Measurements from ENCODE around the gene STK4. TPM values are rescaled to one million over a fixed set of nuclear protein-coding genes. Genes with fewer than 3 reads are reported as not detected.

Gene STK4
- total RNA-seq, 1 experiment from 2014 or later, result 41.2 TPM

DNA sequence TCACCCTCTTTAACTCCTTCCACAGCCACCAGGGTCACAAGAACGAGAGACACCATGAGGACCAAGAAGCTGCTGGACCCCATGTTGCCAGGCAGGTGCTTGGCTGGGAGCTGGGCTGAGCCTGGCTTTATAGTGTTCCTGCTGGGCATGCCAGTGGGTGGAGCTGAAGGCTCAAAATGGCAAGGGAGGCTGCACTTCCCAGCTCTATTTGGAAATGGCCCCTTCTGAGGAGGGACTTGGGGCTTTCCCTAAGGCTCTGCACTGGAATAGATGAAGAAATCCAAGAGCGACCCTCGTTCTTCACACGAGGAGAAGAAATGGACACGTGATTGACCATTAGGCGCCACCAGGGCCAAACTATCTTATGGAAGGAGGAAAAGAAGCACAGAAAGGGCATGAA is 158.1 kb downstream of the STK4 start, which contains the start of gene WFDC12:
Gene WFDC12, minus strand, starts transcription at position 101 of the 400 bp plus-strand sequence. Its CDS starts 18 bp downstream, at position 83.
- Mint-ChIP-seq H3K4me1 (no peaks in the 10 kb centered on the region), H3K9me3 (peaks cover 7% of the 10 kb centered on the region; the same call in 1 of the 2 replicates), H3K27ac (no peak within 1 kb of the TSS), H3K36me3 (no peaks in the 10 kb centered on the region), H3K4me3 (no peak within 1 kb of the TSS), H3K27me3 (ENCODE audit: low read depth) (peaks cover 37% of the 10 kb centered on the region)
- ATAC-seq (no peak), DNase-seq (ENCODE audit: low spot score) (no peak)
- TF ChIP-seq MXD4 (CRISPR knock-in tag; IDR thresholded peaks at IDR 0.05; ENCODE audit: borderline replicate concordance) (no peak), NFATC4 (CRISPR knock-in tag; IDR thresholded peaks at IDR 0.05) (no peak), ZNF232 (CRISPR knock-in tag; IDR thresholded peaks at IDR 0.05) (no peak), MYBL2 (CRISPR knock-in tag; IDR thresholded peaks at IDR 0.05) (no peak), KAT7 (CRISPR knock-in tag; IDR thresholded peaks at IDR 0.05; ENCODE audit: borderline replicate concordance) (no peak)
- TF ChIP-seq, protein P1, sequence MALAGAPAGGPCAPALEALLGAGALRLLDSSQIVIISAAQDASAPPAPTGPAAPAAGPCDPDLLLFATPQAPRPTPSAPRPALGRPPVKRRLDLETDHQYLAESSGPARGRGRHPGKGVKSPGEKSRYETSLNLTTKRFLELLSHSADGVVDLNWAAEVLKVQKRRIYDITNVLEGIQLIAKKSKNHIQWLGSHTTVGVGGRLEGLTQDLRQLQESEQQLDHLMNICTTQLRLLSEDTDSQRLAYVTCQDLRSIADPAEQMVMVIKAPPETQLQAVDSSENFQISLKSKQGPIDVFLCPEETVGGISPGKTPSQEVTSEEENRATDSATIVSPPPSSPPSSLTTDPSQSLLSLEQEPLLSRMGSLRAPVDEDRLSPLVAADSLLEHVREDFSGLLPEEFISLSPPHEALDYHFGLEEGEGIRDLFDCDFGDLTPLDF (CRISPR knock-in tag; IDR thresholded peaks at IDR 0.05), result no peak
- TF ChIP-seq, protein P2, sequence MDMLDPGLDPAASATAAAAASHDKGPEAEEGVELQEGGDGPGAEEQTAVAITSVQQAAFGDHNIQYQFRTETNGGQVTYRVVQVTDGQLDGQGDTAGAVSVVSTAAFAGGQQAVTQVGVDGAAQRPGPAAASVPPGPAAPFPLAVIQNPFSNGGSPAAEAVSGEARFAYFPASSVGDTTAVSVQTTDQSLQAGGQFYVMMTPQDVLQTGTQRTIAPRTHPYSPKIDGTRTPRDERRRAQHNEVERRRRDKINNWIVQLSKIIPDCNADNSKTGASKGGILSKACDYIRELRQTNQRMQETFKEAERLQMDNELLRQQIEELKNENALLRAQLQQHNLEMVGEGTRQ (CRISPR knock-in tag; IDR thresholded peaks at IDR 0.05), result no peak
- TF ChIP-seq, protein P3, sequence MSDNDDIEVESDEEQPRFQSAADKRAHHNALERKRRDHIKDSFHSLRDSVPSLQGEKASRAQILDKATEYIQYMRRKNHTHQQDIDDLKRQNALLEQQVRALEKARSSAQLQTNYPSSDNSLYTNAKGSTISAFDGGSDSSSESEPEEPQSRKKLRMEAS (CRISPR knock-in tag; IDR thresholded peaks at IDR 0.05), result no peak
- TF ChIP-seq, protein P4, sequence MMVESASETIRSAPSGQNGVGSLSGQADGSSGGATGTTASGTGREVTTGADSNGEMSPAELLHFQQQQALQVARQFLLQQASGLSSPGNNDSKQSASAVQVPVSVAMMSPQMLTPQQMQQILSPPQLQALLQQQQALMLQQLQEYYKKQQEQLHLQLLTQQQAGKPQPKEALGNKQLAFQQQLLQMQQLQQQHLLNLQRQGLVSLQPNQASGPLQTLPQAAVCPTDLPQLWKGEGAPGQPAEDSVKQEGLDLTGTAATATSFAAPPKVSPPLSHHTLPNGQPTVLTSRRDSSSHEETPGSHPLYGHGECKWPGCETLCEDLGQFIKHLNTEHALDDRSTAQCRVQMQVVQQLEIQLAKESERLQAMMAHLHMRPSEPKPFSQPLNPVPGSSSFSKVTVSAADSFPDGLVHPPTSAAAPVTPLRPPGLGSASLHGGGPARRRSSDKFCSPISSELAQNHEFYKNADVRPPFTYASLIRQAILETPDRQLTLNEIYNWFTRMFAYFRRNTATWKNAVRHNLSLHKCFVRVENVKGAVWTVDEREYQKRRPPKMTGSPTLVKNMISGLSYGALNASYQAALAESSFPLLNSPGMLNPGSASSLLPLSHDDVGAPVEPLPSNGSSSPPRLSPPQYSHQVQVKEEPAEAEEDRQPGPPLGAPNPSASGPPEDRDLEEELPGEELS (CRISPR knock-in tag; IDR thresholded peaks at IDR 0.05), result no peak
- TF ChIP-seq, protein P5, sequence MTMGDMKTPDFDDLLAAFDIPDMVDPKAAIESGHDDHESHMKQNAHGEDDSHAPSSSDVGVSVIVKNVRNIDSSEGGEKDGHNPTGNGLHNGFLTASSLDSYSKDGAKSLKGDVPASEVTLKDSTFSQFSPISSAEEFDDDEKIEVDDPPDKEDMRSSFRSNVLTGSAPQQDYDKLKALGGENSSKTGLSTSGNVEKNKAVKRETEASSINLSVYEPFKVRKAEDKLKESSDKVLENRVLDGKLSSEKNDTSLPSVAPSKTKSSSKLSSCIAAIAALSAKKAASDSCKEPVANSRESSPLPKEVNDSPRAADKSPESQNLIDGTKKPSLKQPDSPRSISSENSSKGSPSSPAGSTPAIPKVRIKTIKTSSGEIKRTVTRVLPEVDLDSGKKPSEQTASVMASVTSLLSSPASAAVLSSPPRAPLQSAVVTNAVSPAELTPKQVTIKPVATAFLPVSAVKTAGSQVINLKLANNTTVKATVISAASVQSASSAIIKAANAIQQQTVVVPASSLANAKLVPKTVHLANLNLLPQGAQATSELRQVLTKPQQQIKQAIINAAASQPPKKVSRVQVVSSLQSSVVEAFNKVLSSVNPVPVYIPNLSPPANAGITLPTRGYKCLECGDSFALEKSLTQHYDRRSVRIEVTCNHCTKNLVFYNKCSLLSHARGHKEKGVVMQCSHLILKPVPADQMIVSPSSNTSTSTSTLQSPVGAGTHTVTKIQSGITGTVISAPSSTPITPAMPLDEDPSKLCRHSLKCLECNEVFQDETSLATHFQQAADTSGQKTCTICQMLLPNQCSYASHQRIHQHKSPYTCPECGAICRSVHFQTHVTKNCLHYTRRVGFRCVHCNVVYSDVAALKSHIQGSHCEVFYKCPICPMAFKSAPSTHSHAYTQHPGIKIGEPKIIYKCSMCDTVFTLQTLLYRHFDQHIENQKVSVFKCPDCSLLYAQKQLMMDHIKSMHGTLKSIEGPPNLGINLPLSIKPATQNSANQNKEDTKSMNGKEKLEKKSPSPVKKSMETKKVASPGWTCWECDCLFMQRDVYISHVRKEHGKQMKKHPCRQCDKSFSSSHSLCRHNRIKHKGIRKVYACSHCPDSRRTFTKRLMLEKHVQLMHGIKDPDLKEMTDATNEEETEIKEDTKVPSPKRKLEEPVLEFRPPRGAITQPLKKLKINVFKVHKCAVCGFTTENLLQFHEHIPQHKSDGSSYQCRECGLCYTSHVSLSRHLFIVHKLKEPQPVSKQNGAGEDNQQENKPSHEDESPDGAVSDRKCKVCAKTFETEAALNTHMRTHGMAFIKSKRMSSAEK (CRISPR knock-in tag; IDR thresholded peaks at IDR 0.05; ENCODE audit: borderline replicate concordance), result no peak
- TF ChIP-seq, protein P6, sequence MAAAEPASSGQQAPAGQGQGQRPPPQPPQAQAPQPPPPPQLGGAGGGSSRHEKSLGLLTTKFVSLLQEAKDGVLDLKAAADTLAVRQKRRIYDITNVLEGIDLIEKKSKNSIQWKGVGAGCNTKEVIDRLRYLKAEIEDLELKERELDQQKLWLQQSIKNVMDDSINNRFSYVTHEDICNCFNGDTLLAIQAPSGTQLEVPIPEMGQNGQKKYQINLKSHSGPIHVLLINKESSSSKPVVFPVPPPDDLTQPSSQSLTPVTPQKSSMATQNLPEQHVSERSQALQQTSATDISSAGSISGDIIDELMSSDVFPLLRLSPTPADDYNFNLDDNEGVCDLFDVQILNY (CRISPR knock-in tag; IDR thresholded peaks at IDR 0.05), result no peak
- CTCF ChIA-PET, result interaction anchor here (0.9 to 1.9 kb wide), 3 partner anchors 14 to 105 kb away, joined by 3 to 6 read pairs (median 6); no protein-coding TSS in a partner anchor
- POLR2A ChIA-PET, result interaction anchor here (0.6 kb wide), 1 partner anchor 498 kb away, joined by 3 read pairs; no protein-coding TSS in a partner anchor

DNA sequence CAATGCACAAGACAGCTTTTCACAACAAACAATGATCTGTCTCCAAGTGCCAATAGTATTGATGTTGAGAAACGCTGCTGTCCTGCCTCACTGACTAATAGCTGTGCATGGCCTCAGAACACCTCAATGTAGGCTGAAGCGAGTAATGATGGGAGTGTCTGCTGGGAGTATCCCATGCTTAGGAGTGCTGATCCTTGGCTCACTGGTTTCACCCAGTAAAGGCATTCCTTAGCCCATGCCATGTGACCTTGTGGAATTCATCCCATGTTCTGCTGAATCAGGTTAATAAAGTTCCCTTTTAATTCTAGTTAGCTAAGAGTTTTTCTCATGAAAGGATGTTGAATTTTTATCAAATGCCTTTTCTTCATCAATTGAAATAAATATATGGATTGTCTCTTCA is 161.8 kb downstream of the STK4 start:
- H3K27ac Mint-ChIP-seq, result no peak overlapping the region
- H3K27me3 Mint-ChIP-seq (ENCODE audit: low read depth), result peaks cover 37% of the 10 kb centered on the region
- peaks cover 7% of the 10 kb centered on the region; the same call in 1 of the 2 replicates for H3K9me3 Mint-ChIP-seq
- no peaks in the 10 kb centered on the region for H3K4me1 Mint-ChIP-seq
- CTCF ChIA-PET, result interaction anchor here (2.0 to 2.1 kb wide), 2 partner anchors 11 to 101 kb away, joined by 6 to 11 read pairs; no protein-coding TSS in a partner anchor
- POLR2A ChIA-PET, result no interaction called here
- ATAC-seq (no peak), DNase-seq (ENCODE audit: low spot score) (no peak)
- no peaks in the 10 kb centered on the region for H3K36me3 Mint-ChIP-seq
- H3K4me3 Mint-ChIP-seq, result no peak overlapping the region
- TF ChIP-seq, protein P7, sequence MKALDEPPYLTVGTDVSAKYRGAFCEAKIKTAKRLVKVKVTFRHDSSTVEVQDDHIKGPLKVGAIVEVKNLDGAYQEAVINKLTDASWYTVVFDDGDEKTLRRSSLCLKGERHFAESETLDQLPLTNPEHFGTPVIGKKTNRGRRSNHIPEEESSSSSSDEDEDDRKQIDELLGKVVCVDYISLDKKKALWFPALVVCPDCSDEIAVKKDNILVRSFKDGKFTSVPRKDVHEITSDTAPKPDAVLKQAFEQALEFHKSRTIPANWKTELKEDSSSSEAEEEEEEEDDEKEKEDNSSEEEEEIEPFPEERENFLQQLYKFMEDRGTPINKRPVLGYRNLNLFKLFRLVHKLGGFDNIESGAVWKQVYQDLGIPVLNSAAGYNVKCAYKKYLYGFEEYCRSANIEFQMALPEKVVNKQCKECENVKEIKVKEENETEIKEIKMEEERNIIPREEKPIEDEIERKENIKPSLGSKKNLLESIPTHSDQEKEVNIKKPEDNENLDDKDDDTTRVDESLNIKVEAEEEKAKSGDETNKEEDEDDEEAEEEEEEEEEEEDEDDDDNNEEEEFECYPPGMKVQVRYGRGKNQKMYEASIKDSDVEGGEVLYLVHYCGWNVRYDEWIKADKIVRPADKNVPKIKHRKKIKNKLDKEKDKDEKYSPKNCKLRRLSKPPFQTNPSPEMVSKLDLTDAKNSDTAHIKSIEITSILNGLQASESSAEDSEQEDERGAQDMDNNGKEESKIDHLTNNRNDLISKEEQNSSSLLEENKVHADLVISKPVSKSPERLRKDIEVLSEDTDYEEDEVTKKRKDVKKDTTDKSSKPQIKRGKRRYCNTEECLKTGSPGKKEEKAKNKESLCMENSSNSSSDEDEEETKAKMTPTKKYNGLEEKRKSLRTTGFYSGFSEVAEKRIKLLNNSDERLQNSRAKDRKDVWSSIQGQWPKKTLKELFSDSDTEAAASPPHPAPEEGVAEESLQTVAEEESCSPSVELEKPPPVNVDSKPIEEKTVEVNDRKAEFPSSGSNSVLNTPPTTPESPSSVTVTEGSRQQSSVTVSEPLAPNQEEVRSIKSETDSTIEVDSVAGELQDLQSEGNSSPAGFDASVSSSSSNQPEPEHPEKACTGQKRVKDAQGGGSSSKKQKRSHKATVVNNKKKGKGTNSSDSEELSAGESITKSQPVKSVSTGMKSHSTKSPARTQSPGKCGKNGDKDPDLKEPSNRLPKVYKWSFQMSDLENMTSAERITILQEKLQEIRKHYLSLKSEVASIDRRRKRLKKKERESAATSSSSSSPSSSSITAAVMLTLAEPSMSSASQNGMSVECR (CRISPR knock-in tag; IDR thresholded peaks at IDR 0.05; ENCODE audit: borderline replicate concordance), result no peak
- TF ChIP-seq, protein P8, sequence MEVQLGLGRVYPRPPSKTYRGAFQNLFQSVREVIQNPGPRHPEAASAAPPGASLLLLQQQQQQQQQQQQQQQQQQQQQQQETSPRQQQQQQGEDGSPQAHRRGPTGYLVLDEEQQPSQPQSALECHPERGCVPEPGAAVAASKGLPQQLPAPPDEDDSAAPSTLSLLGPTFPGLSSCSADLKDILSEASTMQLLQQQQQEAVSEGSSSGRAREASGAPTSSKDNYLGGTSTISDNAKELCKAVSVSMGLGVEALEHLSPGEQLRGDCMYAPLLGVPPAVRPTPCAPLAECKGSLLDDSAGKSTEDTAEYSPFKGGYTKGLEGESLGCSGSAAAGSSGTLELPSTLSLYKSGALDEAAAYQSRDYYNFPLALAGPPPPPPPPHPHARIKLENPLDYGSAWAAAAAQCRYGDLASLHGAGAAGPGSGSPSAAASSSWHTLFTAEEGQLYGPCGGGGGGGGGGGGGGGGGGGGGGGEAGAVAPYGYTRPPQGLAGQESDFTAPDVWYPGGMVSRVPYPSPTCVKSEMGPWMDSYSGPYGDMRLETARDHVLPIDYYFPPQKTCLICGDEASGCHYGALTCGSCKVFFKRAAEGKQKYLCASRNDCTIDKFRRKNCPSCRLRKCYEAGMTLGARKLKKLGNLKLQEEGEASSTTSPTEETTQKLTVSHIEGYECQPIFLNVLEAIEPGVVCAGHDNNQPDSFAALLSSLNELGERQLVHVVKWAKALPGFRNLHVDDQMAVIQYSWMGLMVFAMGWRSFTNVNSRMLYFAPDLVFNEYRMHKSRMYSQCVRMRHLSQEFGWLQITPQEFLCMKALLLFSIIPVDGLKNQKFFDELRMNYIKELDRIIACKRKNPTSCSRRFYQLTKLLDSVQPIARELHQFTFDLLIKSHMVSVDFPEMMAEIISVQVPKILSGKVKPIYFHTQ (CRISPR knock-in tag; IDR thresholded peaks at IDR 0.05), result no peak
- TF ChIP-seq CBFB (CRISPR knock-in tag; IDR thresholded peaks at IDR 0.05; ENCODE audit: low read depth), result no peak
- no peak for TF ChIP-seq NFATC4 (CRISPR knock-in tag; IDR thresholded peaks at IDR 0.05)
